Activated CD4-positive, alpha-beta T cell treated with anti-CD3 and anti-CD28 coated beads for 4 hours (primary cell): Measurements from ENCODE around the gene ZFP57.
A peak's percentile ranks its signal among the peaks of the same experiment; 100 is the strongest.

ENCODE experiments used
- DNase-seq, 2 donors: peaks; one replicate each; pipeline ENCODE4 v3.0.0-alpha.2; 2020

ZFP57 gene

DNA sequence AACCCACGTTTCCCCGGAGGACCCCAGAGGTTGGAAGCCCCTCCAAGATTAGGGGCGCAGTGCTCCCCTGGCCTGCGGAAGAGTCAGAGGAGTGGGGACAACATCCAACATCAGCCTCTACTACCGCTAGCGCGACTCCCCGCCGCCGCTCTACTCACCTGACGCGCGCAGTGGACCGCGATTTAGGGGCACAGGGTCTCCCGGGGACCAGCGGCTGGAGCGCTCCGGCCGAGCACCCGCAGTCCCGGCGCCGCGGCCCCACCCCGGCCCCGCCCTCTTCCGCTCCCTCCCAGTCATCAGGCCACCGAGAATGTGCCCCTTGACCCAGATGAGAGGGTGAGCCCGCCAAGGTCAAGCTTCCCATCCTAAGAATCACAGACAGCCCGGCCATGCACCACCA, at the start of gene ZFP57:
Gene ZFP57, minus strand, starts transcription at position 249 of the 400 bp plus-strand sequence. CDS start 4,149 bp downstream, outside the sequence.
- DNase-seq, result no peak

DNA sequence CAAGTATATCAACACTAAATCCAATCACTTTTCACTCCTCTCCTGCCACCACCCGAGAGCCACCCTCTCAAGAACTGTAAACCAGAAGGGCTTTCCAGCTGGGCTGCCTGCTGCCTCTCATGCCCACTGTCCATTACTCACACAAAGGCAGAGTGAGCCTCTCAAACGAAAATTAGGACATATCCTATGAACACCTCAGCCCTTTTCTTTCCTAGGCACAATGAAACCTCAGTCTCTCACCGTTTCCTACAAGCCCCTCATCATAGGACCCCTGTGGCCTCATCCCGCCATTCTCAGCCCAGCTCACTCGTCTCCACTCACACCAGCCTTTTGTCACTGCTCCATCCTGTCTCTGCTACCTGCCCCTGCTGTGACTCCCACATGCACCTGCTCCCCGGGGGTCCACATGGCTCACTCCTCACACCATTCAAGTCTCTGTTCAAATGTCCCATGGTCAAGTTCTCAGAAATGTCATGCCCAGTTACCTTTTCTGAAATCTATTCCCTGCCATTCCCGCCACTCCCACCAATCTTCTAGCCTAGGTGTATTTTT, 49.7 kb upstream of the ZFP57 start:
- no peak for DNase-seq

DNA sequence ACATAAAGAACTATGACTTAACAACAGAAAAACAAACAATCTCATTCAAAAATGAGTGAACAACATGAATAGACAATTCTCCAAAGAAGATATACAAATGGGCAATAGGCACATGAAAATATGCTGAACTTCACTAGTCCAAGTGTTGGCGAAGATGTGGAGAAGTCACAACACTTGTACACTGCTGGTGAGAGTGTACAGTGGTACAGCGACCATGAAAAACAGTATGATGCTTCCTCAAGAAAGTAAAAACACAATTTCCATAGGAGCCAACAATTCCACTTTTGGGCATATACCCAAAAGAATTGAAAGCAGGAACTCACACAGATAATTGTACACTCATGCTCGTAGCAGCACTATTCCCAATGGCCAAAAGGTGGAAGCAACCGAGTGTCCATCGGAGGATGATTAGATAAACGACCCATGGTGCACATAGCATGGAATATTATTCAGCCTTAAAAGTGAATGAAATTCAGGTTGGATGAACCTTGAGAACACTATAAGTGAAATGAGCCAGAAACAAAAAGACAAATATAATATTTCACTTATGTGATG, 48.9 kb upstream of the ZFP57 start:
- no peak for DNase-seq

DNA sequence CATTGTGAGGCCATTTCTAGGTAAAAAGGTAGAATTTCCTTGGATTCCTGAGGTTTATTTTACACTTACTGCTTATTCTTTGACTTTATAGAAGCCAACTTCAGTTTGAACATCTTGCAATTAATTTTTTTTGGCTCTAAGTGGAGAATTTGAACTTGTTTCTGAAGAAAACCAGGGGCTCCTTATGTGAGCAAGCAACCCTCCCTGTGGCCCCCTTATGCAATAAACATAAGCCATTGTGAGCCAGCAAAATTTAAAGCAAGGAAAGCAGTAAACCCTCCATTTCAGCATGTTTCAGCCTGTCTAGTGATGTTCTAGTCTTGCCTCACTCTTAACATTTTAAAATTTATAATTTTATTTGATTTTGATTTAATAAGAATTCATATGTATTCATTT, 47.9 kb upstream of the ZFP57 start:
- no peak for DNase-seq

DNA sequence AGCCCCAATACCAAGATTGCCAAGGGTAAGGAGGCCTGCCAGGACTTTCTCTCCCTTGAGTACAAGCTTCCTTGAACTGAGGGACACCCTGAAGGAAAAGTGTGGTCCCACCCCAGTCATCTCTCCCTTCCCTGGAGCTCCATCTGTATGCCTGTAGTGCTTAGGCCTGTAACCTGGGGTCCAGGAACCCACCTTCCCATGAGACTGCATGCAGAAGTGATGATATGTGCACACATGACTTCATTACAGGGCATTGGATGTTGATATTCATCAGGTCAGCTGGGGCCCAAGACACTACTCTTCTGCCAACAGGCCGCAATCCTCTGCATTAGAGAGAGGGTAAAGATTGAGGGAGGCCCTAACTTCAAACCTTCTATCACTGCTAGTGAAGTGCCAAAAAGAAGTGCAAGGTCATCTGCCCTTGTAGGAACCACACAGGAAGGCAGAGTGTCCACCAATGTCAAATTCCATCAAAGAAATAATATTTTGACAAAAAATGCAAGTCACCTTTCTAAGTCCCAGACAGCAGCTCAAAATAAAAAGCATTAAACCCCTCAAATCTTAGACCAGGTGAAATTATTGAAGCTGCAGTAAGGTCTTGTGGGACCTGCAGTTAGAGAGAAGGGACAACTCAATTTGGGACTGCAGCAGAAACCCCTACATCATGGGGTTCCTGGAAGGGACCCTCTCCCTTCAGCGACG, 47.4 kb upstream of the ZFP57 start:
- DNase-seq, result no peak

DNA sequence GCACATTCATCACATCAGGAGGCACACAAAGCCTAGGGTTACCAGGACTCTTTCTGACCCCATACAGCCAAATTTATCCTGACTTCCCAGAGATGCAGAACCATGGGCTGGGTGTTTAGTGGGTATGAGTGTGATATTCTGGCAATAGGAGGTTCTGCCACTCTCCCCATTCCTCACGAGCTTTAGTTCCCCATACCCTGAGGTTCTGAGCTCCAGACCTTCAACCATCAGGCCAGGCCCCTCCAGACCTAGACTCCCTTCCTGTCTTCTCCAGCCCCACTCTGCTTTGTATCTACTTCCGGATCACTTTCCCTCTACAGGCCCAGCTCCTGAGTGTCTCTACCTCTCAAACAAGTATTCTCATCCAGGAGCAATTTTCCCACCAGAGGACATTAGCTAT, 46.7 kb upstream of the ZFP57 start:
- DNase-seq, result no peak

DNA sequence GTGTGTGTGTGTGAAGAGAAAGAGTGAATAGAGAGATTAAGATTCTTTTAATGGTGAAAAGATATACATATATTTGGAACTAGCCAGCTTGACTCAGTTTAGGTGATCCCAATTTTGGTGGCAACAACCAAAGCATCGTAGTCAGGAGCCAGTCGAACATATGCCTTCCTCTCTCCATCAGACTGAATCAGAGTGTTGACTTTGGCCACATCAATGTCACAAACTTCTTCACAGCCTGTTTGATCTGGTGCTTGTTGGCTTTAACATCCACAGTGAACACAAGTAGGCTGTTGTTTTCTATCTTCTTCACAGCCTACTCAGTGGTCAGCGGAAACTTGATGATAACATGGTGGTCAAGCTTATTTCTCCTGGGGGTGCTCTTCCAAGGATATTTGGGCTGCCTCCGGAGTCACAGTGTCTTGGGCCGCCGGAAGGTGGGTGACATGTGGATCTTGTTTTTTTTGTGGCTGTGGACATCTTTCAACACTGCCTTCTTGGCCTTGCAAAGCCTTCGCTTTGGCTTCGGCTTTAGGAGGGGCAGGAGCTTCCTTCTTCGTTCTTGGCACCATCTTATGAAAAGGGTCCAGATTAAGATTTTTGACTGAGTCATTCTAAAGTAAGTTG, 45.7 kb upstream of the ZFP57 start:
- no peak for DNase-seq

DNA sequence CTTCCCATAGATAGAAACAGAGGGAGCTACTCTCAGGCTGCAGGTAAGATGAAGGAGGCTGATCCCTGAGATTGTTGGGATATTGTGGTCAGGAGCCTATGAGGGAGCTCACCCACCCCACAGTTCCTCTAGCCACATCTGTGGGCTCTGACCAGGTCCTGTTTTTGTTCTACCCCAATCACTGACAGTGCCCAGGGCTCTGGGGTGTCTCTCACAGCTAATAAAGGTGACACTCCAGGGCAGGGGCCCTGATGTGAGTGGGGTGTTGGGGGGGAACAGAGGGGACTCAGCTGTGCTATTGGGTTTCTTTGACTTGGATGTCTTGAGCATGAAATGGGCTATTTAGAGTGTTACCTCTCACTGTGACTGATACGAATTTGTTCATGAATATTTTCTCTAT, 45.0 kb upstream of the ZFP57 start:
- DNase-seq, result no peak

DNA sequence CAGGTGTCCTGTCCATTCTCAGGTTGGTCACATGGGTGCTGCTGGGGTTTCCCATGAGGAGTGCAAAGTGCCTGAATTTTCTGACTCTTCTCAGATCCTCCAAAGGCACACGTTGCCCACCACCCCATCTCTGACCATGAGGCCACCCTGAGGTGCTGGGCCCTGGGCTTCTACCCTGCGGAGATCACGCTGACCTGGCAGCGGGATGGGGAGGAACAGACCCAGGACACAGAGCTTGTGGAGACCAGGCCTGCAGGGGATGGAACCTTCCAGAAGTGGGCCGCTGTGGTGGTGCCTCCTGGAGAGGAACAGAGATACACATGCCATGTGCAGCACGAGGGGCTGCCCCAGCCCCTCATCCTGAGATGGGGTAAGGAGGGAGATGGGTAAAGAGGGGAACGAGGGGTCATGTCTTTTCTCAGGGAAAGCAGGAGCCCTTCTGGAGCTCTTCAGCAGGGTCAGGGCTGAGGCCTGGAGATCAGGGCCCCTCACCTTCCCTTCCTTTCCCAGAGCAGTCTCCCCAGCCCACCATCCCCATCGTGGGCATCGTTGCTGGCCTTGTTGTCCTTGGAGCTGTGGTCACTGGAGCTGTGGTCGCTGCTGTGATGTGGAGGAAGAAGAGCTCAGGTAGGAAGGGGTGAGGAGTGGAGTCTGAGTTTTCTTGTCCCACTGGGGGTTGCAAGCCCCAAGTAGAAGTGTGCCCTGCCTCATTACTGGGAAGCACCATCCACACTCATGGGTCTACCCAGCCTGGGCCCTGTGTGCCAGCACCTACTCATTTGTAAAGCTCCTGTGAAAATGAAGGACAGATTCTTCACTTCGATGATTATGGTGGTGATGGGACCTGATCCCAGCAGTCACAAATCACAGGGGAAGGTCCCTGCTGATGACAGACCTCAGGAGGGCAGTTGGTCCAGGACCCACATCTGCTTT, 44.3 kb upstream of the ZFP57 start:
- no peak for DNase-seq

DNA sequence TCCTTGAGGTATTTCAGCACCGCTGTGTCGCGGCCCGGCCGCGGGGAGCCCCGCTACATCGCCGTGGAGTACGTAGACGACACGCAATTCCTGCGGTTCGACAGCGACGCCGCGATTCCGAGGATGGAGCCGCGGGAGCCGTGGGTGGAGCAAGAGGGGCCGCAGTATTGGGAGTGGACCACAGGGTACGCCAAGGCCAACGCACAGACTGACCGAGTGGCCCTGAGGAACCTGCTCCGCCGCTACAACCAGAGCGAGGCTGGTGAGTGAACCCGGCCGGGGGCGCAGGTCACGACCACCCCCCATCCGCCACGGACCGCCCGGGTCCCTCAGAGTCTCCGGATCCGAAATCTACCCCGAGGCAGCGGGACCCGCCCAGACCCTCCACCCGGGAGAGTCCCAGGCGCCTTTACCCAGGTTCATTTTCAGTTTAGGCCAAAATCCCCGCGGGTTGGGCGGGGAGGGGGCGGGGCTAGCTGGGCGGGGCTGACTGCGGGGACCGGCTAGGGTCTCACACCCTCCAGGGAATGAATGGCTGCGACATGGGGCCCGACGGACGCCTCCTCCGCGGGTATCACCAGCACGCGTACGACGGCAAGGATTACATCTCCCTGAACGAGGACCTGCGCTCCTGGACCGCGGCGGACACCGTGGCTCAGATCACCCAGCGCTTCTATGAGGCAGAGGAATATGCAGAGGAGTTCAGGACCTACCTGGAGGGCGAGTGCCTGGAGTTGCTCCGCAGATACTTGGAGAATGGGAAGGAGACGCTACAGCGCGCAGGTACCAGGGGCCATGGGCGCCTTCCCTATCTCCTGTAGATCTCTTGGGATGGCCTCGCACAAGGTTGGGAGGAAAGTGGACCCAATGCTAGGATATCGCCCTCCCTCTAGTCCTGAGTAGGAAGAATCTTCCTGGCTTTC, 43.0 kb upstream of the ZFP57 start:
- peak; percentile 71 to 83 for DNase-seq

DNA sequence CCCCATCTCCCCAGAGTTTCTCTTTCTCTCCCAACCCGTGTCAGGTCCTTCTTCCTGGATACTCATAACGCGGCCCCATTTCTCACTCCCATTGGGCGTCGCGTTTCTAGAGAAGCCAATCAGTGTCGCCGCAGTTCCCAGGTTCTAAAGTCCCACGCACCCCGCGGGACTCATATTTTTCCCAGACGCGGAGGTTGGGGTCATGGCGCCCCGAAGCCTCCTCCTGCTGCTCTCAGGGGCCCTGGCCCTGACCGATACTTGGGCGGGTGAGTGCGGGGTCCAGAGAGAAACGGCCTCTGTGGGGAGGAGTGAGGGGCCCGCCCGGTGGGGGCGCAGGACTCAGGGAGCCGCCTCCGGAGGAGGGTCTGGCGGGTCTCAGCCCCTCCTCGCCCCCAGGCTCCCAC, 42.3 kb upstream of the ZFP57 start, which contains the start of gene HLA-F:
Gene HLA-F, plus strand, starts transcription at position 173 of the 404 bp plus-strand sequence. Its CDS starts 30 bp downstream, at position 203.
- peak in 1 of 2 donors; percentile 82 for DNase-seq

DNA sequence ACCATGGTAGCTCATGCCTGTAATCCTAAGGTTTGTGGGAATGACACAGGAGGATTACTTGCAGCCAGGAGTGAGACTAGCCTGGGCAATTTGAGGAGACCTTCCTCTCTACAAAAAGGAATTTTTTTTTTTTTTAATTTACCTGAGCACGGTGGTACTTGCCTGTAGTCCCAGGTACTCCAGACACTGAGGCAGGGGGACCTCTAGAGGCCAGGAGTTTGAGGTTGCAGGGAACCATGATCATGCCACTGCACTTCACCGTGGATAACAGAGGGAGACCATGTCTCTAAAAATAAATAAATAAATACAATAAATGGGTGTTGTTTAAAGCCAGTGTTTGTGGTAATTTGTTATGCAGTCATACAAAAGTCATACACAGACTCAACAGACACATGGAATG, 39.9 kb upstream of the ZFP57 start:
- peak in 1 of 2 donors; percentile 38 for DNase-seq

DNA sequence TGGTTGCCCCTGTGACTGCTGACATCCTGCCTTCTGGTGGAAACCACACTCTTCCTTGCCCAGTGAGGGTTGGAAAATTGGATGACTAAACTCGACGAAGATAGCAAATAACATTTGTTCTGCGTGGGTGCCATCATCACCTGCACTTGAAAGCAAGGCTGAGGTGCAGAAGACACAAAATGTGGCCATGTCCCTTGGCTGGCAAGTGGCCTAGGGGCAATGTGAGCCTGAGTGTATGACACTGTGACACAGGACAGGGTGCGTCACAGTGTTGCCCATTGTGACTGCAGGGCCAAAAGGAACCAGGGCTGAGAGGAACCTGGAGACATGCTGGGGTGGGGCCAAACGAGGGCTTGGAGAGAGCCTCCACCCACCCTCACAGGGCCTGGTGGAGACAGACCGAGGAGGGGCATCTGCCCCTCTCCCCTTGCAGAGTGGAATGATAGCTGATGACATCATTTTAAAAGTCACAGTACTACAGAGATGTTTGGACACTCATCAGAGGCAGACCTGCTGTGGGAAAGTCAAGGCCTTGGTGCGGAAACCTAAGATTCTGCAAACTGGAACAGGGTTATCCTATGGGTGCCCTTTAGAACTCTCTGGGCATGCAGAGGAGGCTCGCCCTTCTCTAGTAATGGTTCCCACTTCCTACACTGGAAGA, 29.5 kb upstream of the ZFP57 start:
- DNase-seq, result no peak

DNA sequence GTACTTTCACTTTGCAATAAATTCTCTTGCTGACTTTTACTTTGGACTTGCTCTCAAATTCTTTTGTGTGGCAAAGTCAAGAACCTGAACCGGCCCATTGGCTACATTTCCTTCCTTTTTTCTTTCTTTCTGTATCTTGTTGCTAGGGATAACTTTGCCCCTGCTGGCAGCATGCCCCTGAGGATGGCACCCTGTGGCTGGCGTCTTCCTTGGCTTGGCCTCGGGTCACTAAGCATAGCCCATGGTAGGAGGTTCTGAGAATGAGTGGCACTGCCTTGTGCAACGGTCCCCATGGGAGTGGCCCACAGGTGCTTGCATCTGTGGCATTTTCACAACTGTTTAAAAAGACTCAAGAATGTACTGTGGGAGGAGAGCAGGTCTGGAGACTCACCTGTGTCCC, 28.2 kb upstream of the ZFP57 start:
- no peak for DNase-seq

DNA sequence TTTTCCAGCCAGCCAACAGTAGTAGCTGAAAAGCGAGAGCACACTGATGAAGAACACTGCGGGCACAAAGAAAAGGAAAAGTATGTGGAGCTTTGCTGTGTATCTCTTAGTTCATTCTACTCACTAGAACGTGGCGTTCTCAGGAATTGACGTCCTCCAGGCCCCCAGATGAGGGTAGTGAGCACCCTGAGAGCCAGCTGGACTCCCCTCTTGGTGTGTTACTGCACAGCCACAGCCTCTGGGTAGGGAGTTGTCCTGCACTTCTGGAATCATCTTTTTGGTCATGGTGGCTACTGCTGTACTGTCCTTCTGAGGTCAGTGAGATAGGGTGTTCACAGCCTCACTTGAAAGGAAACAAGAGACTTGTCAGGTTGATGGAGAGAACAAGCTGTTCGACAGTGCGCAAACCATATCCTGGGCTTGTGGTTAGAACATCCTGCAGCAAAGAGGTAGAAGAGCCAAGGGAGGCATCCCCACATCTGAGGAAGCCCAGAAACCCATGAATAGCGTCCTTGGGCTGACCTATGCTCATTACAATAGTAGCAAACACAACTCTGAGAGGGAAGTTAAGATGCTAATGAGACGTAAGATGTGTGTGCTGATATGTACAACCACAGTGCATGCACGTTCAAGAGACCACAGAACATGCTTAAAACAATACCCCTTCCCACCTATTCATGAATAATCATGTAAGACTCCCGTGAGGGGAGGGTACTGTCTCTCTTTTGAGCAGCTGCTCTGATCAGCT, 27.7 kb upstream of the ZFP57 start:
- DNase-seq, result peak in 1 of 2 donors; percentile 44

DNA sequence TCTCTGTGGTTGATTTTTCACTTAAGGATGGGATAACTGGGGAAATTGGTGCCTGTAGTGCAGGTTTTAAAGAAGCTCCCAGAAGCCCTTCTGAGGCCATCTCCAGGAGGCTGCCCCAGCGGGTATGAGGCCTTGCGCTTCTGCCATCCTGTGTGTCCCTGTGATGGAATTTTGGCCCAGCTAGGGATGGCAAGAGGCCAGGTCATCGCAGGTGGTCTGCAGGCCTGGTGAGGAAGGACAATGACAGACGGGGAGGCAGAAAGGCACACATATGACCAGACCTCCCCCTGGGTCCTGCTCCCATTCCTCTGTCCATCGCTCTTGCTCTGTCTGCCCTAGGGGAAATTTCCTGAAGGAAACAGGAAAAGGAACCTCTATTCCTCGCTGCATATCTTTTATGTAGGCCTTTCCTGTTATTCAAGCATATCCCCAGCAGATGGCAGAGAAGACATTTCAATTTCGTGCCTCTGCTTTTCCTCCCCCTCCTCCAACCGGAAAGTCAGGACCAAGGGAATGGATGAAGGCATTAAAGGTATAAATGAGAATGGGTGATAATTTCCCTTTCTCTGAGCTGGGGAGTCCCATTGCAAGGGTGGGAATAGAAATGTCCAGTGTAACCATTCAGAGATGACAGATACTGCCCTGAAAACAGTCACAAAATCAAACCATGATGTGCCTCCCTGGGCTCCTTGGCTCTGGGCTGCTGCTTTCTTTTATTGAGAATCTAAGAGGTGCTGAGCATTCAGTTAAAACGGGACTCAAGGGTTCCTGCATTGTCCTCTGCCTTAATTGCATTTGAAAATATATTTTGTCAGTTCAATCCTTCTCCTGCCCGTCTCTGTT, 24.7 kb upstream of the ZFP57 start:
- no peak for DNase-seq

DNA sequence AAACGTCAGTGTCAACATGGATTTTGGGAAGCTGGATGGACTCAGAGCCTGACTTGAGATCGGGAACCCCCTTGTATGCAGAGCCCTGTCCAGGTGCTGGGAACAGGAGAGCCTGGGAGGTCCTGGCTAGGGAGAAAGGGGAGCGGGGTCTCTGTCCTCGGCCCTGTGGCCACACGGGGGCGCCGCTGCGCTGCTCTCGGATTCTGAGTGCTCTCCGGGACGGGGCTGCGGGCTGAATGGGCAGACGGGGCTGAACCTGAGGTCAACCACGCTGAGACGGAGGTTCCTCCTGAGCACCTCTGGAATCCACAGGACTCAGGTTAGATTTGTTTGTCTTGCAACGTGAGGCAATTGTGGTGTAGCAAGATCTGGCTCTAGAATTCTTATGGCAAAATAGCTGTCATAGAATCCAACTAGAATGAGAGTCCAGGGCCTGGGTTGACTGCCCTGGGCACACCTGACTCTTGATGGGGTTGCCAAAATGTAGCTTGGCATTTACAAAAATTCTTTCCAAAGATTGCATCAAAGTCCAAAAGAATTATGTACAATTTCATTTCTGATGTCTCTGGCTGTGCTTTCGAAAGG, 21.7 kb upstream of the ZFP57 start:
- peak; percentile 76 to 84 for DNase-seq

DNA sequence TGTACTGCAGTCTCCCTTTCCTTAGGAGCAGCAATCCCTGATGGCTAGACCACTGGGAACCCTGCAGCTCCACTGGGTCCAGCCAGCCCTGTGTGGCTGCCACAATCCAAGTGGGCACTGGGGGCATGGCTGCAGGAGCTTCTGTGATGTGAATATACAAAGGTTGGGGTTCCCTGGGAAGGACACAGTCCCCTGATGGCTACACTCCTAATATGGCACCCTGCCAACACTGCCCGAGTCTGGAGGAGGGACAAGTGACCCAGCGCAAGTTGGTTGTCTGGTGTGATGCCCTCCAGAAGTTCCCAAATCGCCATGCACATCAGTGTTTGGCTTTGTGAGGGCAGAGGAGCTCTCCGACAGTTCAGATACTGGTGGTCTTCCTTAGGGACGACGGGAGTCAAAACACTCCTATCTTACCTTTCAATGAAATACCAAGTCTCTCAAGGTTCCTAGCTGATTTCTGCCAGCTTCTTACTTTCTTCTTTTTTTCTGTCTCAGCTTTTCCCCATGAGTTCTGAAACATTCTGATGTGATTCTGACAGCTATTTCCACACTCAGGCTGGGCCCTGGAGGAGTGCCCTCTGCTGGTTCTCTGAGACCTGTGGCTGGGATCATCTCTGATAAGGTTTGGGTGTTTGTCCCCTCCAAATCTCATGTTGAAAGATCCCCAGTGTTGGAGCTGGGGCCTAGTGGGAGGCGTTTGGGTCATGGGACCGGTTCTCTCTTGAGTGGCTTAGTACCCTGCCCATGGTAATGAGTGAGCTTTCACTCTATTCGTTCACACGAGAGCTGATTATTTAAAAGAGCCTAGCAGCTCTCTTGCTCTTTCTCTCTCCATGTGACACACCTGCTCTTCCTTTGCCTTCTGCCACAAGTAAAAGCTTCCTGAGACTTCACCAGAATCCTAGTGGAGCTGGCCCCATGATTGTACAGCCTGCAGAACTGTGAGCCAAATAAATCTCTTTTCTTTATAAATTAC, 15.5 kb upstream of the ZFP57 start:
- no peak for DNase-seq
